ENCODE measurements around the gene MTUS2. TPM values are rescaled to one million over a fixed set of nuclear protein-coding genes. Genes with fewer than 3 reads are reported as not detected.

The MTUS2 gene
- total RNA-seq, 1 donor, result 0.36 TPM

DNA sequence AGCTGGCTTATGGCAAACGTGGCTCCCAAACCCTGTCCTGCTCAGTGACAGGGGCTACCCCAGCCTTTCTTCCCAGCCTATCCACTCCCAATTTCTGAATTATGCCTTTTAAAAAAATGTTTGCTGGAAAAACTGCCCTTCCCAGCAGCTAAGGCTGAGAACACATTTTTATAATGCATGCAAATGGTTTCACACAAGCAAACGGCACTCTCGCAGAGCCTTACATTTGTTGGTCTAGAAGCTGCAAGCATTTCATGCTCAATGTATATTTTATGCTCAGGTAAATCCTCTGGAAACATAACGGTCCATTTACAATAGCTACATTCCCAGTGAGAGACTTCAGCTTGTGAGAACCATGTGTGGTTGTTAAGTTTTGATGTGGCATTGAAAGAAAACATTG lies 713.9 kb downstream of the MTUS2 start:
- no peak overlapping the region for H3K27ac ChIP-seq (ENCODE audit: low read depth, low read length)
- peaks cover 69% of the 10 kb centered on the region for H3K36me3 ChIP-seq (ENCODE audit: insufficient read depth, low read length)
- TF ChIP-seq, protein P1, sequence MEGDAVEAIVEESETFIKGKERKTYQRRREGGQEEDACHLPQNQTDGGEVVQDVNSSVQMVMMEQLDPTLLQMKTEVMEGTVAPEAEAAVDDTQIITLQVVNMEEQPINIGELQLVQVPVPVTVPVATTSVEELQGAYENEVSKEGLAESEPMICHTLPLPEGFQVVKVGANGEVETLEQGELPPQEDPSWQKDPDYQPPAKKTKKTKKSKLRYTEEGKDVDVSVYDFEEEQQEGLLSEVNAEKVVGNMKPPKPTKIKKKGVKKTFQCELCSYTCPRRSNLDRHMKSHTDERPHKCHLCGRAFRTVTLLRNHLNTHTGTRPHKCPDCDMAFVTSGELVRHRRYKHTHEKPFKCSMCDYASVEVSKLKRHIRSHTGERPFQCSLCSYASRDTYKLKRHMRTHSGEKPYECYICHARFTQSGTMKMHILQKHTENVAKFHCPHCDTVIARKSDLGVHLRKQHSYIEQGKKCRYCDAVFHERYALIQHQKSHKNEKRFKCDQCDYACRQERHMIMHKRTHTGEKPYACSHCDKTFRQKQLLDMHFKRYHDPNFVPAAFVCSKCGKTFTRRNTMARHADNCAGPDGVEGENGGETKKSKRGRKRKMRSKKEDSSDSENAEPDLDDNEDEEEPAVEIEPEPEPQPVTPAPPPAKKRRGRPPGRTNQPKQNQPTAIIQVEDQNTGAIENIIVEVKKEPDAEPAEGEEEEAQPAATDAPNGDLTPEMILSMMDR (IDR thresholded peaks at IDR 0.05; ENCODE audit: extremely low read depth, low read depth, low read length), result no peak
- DNase-seq (ENCODE audit: insufficient read length, low spot score, missing footprints), result no peak
- H3K4me3 ChIP-seq (ENCODE audit: insufficient read depth, low read length), result no peak overlapping the region
- H2AFZ ChIP-seq (ENCODE audit: low read length), result no peak overlapping the region
- peaks cover 81% of the 10 kb centered on the region for H3K79me2 ChIP-seq (ENCODE audit: insufficient read depth, low read length)
- H3K27me3 ChIP-seq (ENCODE audit: insufficient read depth, low read length), result no peaks in the 10 kb centered on the region
- no peak overlapping the region for H3K4me2 ChIP-seq (ENCODE audit: insufficient read depth, low read length)
- no peaks in the 10 kb centered on the region for H3K9me3 ChIP-seq (ENCODE audit: low read depth, low read length)
- no peaks in the 10 kb centered on the region for H3K4me1 ChIP-seq (ENCODE audit: insufficient read depth, low read length)
- no peaks in the 10 kb centered on the region for H4K20me1 ChIP-seq (ENCODE audit: insufficient read depth, low read length)

DNA sequence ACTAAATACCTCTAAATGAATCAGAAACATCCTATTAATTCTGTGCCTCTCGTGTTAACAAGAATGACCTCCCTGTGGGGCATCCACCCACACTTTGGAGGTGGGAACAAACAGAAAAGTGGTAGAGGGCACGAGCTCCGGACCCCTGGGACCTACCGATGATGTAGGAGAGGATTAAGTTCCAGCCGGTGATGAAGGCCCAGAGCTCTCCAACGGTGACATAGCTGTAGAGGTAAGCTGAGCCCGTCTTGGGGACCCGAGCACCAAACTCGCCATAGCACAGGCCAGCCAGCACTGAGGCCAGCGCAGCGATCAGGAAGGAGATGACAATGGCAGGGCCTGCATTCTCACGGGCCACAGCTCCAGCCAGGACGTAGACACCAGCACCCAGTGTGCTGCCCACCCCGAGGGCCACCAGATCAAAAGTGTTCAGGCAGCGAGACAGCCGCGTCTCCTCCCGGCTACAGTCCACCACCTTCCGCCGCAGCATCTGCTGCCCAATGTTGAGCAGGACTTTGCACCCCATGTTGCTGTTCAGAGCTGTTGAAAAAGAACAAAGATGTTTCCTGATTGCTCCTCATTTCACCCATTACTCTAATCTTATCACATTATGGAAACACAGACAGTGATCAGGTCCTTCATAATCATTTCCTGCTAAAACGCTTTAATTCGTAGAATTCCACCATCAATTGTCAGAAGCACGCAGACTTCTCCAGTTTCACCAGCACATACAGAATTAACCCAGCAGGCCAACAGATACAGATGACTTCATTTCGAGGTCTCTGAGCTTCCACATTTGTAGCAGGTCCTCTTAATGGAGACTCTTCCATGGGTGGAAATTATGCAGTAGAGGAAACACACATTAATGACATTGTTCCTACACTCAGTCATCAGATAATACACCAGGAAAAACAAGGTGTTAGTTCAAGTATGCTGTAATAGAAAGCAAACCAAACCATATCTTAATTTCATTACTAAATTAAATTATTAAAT lies 715.8 kb downstream of the MTUS2 start:
- H3K4me3 ChIP-seq (ENCODE audit: insufficient read depth, low read length), result no peak overlapping the region
- H4K20me1 ChIP-seq (ENCODE audit: insufficient read depth, low read length), result peaks cover 5% of the 10 kb centered on the region
- H3K9me3 ChIP-seq (ENCODE audit: low read depth, low read length), result no peaks in the 10 kb centered on the region
- TF ChIP-seq, protein P1 (IDR thresholded peaks at IDR 0.05; ENCODE audit: extremely low read depth, low read depth, low read length), result no peak
- H3K4me1 ChIP-seq (ENCODE audit: insufficient read depth, low read length), result no peaks in the 10 kb centered on the region
- no peak for DNase-seq (ENCODE audit: insufficient read length, low spot score, missing footprints)
- no peak overlapping the region for H2AFZ ChIP-seq (ENCODE audit: low read length)
- no peaks in the 10 kb centered on the region for H3K27me3 ChIP-seq (ENCODE audit: insufficient read depth, low read length)
- no peak overlapping the region for H3K27ac ChIP-seq (ENCODE audit: low read depth, low read length)
- peaks cover 90% of the 10 kb centered on the region for H3K79me2 ChIP-seq (ENCODE audit: insufficient read depth, low read length)
- peaks cover 61% of the 10 kb centered on the region for H3K36me3 ChIP-seq (ENCODE audit: insufficient read depth, low read length)
- no peak overlapping the region for H3K4me2 ChIP-seq (ENCODE audit: insufficient read depth, low read length)

DNA sequence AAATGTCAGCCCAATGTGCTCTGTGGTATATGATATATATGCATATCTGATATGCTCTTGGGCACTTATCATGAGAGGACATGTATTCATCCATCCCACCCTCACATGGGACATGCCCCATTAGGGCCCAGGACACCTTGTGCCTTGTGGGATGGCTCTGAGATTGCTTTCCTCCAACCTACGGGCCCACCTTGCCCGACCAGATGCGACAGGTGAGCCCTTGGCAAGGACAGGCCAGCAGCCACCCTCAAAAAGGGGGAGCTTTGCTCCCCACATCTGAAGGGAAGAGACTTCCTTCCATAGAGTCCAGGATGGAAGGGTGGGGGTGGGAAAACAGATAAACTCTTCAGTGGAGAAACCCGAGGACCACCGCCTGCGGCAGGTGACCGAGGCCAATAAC lies 716.7 kb downstream of the MTUS2 start:
- no peaks in the 10 kb centered on the region for H3K4me1 ChIP-seq (ENCODE audit: insufficient read depth, low read length)
- H3K4me3 ChIP-seq (ENCODE audit: insufficient read depth, low read length), result no peak overlapping the region
- H3K4me2 ChIP-seq (ENCODE audit: insufficient read depth, low read length), result no peak overlapping the region
- TF ChIP-seq, protein P1 (IDR thresholded peaks at IDR 0.05; ENCODE audit: extremely low read depth, low read depth, low read length), result no peak
- no peak overlapping the region for H2AFZ ChIP-seq (ENCODE audit: low read length)
- peaks cover 5% of the 10 kb centered on the region for H4K20me1 ChIP-seq (ENCODE audit: insufficient read depth, low read length)
- H3K36me3 ChIP-seq (ENCODE audit: insufficient read depth, low read length), result peaks cover 55% of the 10 kb centered on the region
- no peak for DNase-seq (ENCODE audit: insufficient read length, low spot score, missing footprints)
- no peaks in the 10 kb centered on the region for H3K27me3 ChIP-seq (ENCODE audit: insufficient read depth, low read length)
- peaks cover 94% of the 10 kb centered on the region for H3K79me2 ChIP-seq (ENCODE audit: insufficient read depth, low read length)
- H3K9me3 ChIP-seq (ENCODE audit: low read depth, low read length), result no peaks in the 10 kb centered on the region
- no peak overlapping the region for H3K27ac ChIP-seq (ENCODE audit: low read depth, low read length)

All from osteoblast (primary cell).